ENCODE results near the gene TMEM184B. TPM values are rescaled to one million over a fixed set of nuclear protein-coding genes. Genes with fewer than 3 reads are reported as not detected.
A peak's percentile ranks its signal among the peaks of the same experiment; 100 is the strongest.

Gene TMEM184B
- total and polyA plus RNA-seq, 2 of the 8 experiments (the other 6 are each of a cell fraction or from before 2014, with no cell fraction given), result 41.6 to 81.0 TPM

DNA sequence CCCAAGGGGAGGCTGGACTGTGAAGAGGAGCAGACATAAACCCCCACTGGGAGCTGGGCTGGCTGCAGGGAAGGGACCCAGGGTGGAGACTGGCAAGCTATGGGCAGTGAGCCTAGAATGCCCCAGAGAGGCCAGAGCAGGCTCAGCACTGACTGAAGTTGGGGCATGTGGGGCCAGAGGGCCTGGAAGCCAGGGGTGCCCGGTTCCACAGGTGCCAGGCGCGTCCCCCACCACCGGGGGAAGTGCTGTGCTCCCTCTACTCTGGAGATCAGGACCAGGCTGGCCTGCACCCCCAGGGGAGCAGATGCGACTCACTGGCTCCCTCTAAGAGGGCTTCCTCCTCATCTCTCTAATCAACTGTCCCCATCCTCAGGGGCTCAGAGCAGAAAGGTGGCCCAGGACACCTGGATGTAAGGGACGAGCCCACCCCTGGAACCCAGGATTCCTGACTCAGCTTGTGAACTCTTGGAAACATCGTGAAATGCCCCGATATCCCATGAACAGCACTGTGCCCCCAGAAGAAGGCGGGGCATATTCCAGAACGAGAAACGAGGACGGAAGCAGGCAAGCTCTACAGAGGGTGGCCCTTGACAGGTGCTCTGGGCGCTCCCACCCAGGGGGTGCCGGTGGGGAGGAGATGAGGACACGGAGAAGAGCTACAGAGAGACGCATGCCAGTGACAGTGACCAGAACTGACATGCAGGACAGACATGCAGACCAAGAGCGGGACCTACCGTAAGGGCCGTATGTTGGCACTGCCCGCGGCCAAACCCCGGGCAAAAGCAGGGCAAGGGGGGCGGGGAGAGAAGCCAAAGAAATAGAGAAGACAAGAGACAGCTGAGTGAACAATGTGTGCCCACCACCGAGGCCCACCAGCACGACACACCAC is 50.7 kb downstream of the TMEM184B start:
- DNase-seq (ENCODE audit: low read depth in 1 of 2, low spot score in 2 of 2) (peak in 1 of 2 experiments; percentile 56), FAIRE-seq (no peak)
- H3K79me1 ChIP-seq (ENCODE audit: low read depth, low read length), result no peaks in the 10 kb centered on the region; the same call in 1 of the 2 replicates
- no peak overlapping the region for H2BK5ac ChIP-seq (ENCODE audit: low read depth, low read length)
- H3K4me2 ChIP-seq (ENCODE audit: insufficient read depth in 1 of 2, low read depth in 2 of 2, low read length in 2 of 2), result no peak overlapping the region
- POLR2A ChIA-PET (ENCODE audit: partially characterized antibody), result interaction anchor here (1.3 to 1.5 kb wide), 2 partner anchors 44 to 129 kb away, joined by 3 to 4 read pairs; no protein-coding TSS in a partner anchor
- H4K91ac ChIP-seq (replicated peaks; ENCODE audit: insufficient read length, low read length), result no peak overlapping the region
- H2BK12ac ChIP-seq (ENCODE audit: low read depth, low read length), result no peak overlapping the region
- no peak overlapping the region for H2BK15ac ChIP-seq (ENCODE audit: low read length)
- CTCF ChIA-PET (ENCODE audit: partially characterized antibody), result interaction anchor here (0.6 to 1.4 kb wide), 9 partner anchors 8 to 170 kb away, joined by 3 to 6 read pairs (median 3); partner anchors contain the start of gene BAIAP2L2
- H3K79me2 ChIP-seq (ENCODE audit: control insufficient read depth in 1 of 2, insufficient read depth in 2 of 2, low read length in 2 of 2), result no peaks in the 10 kb centered on the region
- no peak overlapping the region for H2AFZ ChIP-seq (ENCODE audit: low read length)
- no peak overlapping the region for H2BK120ac ChIP-seq (replicated peaks; ENCODE audit: low read depth, low read length)
- TF ChIP-seq JUN (IDR thresholded peaks at IDR 0.05; ENCODE audit: low read depth, low read length), result no peak
- TF ChIP-seq SIX5 (IDR thresholded peaks at IDR 0.05; ENCODE audit: low read depth, low read length), result no peak
- TF ChIP-seq CBX8 (IDR thresholded peaks at IDR 0.05; ENCODE audit: borderline replicate concordance, low read depth, low read length), result no peak
- peak in 1 of 2 experiments; percentile 26; a peak in 2 of 4 replicates for TF ChIP-seq RAD21 (IDR thresholded peaks at IDR 0.05 in 1 of 2, conservative IDR thresholded peaks at IDR 0.05 in 1 of 2; ENCODE audit: low read depth in 2 of 2, low read length in 2 of 2)
- TF ChIP-seq, protein P1, sequence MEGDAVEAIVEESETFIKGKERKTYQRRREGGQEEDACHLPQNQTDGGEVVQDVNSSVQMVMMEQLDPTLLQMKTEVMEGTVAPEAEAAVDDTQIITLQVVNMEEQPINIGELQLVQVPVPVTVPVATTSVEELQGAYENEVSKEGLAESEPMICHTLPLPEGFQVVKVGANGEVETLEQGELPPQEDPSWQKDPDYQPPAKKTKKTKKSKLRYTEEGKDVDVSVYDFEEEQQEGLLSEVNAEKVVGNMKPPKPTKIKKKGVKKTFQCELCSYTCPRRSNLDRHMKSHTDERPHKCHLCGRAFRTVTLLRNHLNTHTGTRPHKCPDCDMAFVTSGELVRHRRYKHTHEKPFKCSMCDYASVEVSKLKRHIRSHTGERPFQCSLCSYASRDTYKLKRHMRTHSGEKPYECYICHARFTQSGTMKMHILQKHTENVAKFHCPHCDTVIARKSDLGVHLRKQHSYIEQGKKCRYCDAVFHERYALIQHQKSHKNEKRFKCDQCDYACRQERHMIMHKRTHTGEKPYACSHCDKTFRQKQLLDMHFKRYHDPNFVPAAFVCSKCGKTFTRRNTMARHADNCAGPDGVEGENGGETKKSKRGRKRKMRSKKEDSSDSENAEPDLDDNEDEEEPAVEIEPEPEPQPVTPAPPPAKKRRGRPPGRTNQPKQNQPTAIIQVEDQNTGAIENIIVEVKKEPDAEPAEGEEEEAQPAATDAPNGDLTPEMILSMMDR (IDR thresholded peaks at IDR 0.05; ENCODE audit: control extremely low read depth in 1 of 3, insufficient read depth in 1 of 3, low read depth in 1 of 3, low read length in 3 of 3), result peak; percentile 24 to 52 (median 40); a peak in 3 of 4 replicates
- no peak for TF ChIP-seq SP4 (IDR thresholded peaks at IDR 0.05; ENCODE audit: low read length)
- H4K20me1 ChIP-seq (replicated peaks in 1 of 2; ENCODE audit: control insufficient read depth in 1 of 2, insufficient read depth in 2 of 2, low read length in 2 of 2), result peaks cover 2 to 9% of the 10 kb centered on the region in 2 experiments
- H3K4me3 ChIP-seq (ENCODE audit: extremely low read depth in 1 of 4, insufficient read depth in 2 of 4, low read depth in 3 of 4, low read length in 4 of 4), result no peak overlapping the region
- no peak overlapping the region for H3K23ac ChIP-seq (ENCODE audit: insufficient read length)
- no peak overlapping the region for H3K56ac ChIP-seq (replicated peaks; ENCODE audit: insufficient read length, low read depth, low read length)
- H3K4me1 ChIP-seq (replicated peaks in 1 of 4; ENCODE audit: control insufficient read depth in 3 of 4, insufficient read depth in 4 of 4, low read length in 3 of 4), result peaks cover 10 to 25% (median 16%) of the 10 kb centered on the region in 4 experiments
- H3K23me2 ChIP-seq (ENCODE audit: low read depth, low read length), result no peaks in the 10 kb centered on the region
- H4K5ac ChIP-seq (ENCODE audit: insufficient read length, low read depth, low read length), result no peak overlapping the region
- no peak overlapping the region for H3K18ac ChIP-seq (ENCODE audit: extremely low read depth, low read length)
- no peaks in the 10 kb centered on the region for H3K27me3 ChIP-seq (replicated peaks in 1 of 4; ENCODE audit: control insufficient read depth in 3 of 4, extremely low read depth in 1 of 4, insufficient read depth in 3 of 4, low read length in 3 of 4)
- H2BK20ac ChIP-seq (ENCODE audit: low read length), result no peak overlapping the region
- H3K9ac ChIP-seq (replicated peaks in 1 of 4; ENCODE audit: extremely low read depth in 1 of 4, low read depth in 3 of 4, low read length in 3 of 4), result no peak overlapping the region
- peaks cover 0 to 11% (median 4%) of the 10 kb centered on the region in 4 experiments; a peak in 6 of 8 replicates for H3K36me3 ChIP-seq (ENCODE audit: control insufficient read depth in 2 of 4, insufficient read depth in 4 of 4, low read length in 3 of 4)
- 93% methylated on average over 24 of the region's 25 CpGs; no CpG with 5 or more reads in 1 of the 2 experiments for WGBS, 2 experiments (ENCODE audit: extremely low coverage in 1 of 2, insufficient coverage in 1 of 2, insufficient read length in 1 of 2, insufficient replicate concordance in 2 of 2, low coverage in 1 of 2, low lambda C conversion rate in 2 of 2, missing lambda C conversion rate in 1 of 2)
- H4K8ac ChIP-seq (ENCODE audit: extremely low read depth, insufficient read depth, low read length), result no peak overlapping the region
- H2AK5ac ChIP-seq (ENCODE audit: low read depth, low read length), result no peak overlapping the region
- no peak overlapping the region for H3K14ac ChIP-seq (ENCODE audit: insufficient read length)
- no peak overlapping the region; the same call in 1 of the 2 replicates for H3K27ac ChIP-seq (ENCODE audit: low read depth, low read length)
- no peak overlapping the region for H3K4ac ChIP-seq (replicated peaks; ENCODE audit: insufficient read length, low read depth, low read length)
- no peaks in the 10 kb centered on the region for H3K9me3 ChIP-seq (ENCODE audit: insufficient read depth in 2 of 2, low read depth in 1 of 2, low read length in 1 of 2)
